BLaER1 treated with 17β-estradiol and CSF1 and Interleukin-3, amounts not matched to agents 10 nM and 100 nM (cell line): ENCODE results near the gene ERBB4.

Experiments
- H3K27ac ChIP-seq, 11 experiments: shearing (Covaris generic); formaldehyde crosslinking; 2 replicates each; pipeline ENCODE4 v1.8.1; 2022
- H3K27me3 ChIP-seq, 11 experiments: shearing (Covaris generic); formaldehyde crosslinking; 2 replicates each; pipeline ENCODE4 v1.8.1; 2022
- H3K36me3 ChIP-seq, 11 experiments: shearing (Covaris generic); formaldehyde crosslinking; 2 replicates each; pipeline ENCODE4 v1.8.1; 2022
- H3K4me1 ChIP-seq, 10 experiments: shearing (Covaris generic); formaldehyde crosslinking; 2 replicates each; pipeline ENCODE4 v1.8.1; 2022
- H3K4me2 ChIP-seq, 11 experiments: shearing (Covaris generic); formaldehyde crosslinking; 2 replicates each; pipeline ENCODE4 v1.8.1; 2022
- H3K4me3 ChIP-seq, 10 experiments: shearing (Covaris generic); formaldehyde crosslinking; 2 replicates each; pipeline ENCODE4 v1.8.1; 2022
- H3K9ac ChIP-seq, 11 experiments: shearing (Covaris generic); formaldehyde crosslinking; 2 replicates each; pipeline ENCODE4 v1.8.1; 2022
- H3K9me3 ChIP-seq, 11 experiments: shearing (Covaris generic); formaldehyde crosslinking; replicated peaks in 1 of 11; 2 replicates each; pipeline ENCODE4 v1.8.1; 2022
- H4K20me1 ChIP-seq, 11 experiments: shearing (Covaris generic); formaldehyde crosslinking; 2 replicates each; pipeline ENCODE4 v1.8.1; 2022
- Cebpa-rat ChIP-seq, 11 experiments: shearing (Covaris generic); IDR thresholded peaks; 2 replicates each; pipeline ENCODE4 v1.8.1; 2022

The ERBB4 gene

DNA sequence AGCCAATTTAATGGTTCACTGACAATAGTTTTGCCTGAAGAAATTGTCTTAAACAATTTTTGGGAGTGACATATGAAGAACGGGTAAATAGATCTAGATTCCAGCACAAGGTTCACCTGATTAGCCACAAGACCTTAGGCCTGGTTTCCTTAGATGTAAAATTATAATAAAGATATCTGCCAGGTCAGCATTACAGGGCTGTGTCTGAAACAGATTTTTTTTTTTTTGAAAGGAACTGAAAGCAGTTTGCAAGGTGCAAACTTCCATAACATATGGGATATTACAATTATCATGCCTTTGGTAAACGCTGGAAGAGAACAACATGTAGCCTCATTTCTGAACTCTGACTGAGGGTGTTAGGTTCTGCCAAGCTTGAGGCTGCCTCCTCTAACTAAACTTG, 599.4 kb downstream of the ERBB4 start:
- H3K9me3 ChIP-seq = peaks cover 0 to 16% (median 0%) of the 10 kb centered on the region in 11 experiments; a peak in 5 of 22 replicates
- no peak overlapping the region for H3K4me2 ChIP-seq
- no peak overlapping the region for H3K9ac ChIP-seq
- H3K27me3 ChIP-seq = no peaks in the 10 kb centered on the region
- no peaks in the 10 kb centered on the region for H3K36me3 ChIP-seq
- no peak overlapping the region for H3K27ac ChIP-seq
- H3K4me3 ChIP-seq = no peak overlapping the region
- H4K20me1 ChIP-seq = no peaks in the 10 kb centered on the region
- TF ChIP-seq Cebpa-rat (IDR thresholded peaks at IDR 0.05) = no peak
- no peaks in the 10 kb centered on the region for H3K4me1 ChIP-seq

DNA sequence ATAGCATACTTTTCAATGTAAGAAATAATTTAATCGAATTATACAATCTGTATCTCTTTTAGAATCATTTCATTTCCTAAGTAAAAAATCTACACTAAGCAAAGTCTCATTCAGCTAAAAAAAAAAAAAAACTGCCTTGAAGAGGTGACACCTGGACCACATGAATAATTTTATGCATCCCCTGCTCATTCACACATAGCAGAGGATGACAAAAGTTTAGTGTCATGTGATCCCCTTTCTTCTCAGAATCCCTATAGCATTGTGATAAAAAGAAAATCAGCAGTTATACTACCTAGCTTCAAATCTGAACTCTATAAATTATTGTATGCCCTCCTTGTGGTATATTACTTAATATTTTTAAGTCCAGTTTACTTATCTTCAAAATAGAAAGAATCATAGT, 603.8 kb downstream of the ERBB4 start:
- Histone ChIP-seq H3K4me2 (no peak overlapping the region), H3K9me3 (peaks cover 0 to 16% (median 0%) of the 10 kb centered on the region in 11 experiments; a peak in 5 of 22 replicates), H3K27ac (no peak overlapping the region), H3K36me3 (no peaks in the 10 kb centered on the region), H3K9ac (no peak overlapping the region), H3K4me1 (peaks cover 4 to 16% (median 11%) of the 10 kb centered on the region in 10 experiments; a peak in 16 of 20 replicates), H3K4me3 (no peak overlapping the region), H4K20me1 (no peaks in the 10 kb centered on the region), H3K27me3 (no peaks in the 10 kb centered on the region)
- no peak for TF ChIP-seq Cebpa-rat (IDR thresholded peaks at IDR 0.05)

DNA sequence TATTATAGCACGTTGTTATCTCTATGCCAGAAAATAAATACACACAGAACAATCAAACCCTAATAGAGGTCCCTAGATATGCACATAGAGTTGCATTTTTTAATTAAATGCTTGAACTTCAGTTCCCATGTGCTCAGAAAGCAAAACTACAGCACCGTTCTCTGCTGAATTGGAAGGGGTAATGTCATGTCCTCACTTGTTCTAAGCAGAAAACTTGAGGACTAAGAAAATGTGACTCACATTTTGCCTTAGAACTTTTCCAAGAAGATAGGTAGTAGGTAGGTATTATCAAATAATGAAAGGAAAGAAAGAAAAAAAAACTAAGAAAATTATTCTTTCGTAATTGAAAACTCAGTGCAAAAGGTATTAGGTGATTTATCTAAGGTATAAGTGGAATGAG, 607.3 kb downstream of the ERBB4 start:
- Histone ChIP-seq H3K36me3 (no peaks in the 10 kb centered on the region), H3K9me3 (no peaks in the 10 kb centered on the region), H3K4me2 (peak overlapping the region in 2 of 11 experiments; percentile 45 to 73; a peak in 3 of 22 replicates), H3K9ac (no peak overlapping the region), H3K27ac (peak overlapping the region in 2 of 11 experiments; percentile 20 to 73; a peak in 3 of 22 replicates), H3K4me1 (peaks cover 4 to 18% (median 11%) of the 10 kb centered on the region in 10 experiments; a peak in 17 of 20 replicates), H4K20me1 (no peaks in the 10 kb centered on the region), H3K27me3 (no peaks in the 10 kb centered on the region), H3K4me3 (no peak overlapping the region)
- TF ChIP-seq Cebpa-rat (IDR thresholded peaks at IDR 0.05) = no peak

- H3K4me3 ChIP-seq = no peak overlapping the region
- H3K27ac ChIP-seq = peak overlapping the region in 3 of 11 experiments; percentile 9 to 73 (median 20); a peak in 5 of 22 replicates
- H3K9me3 ChIP-seq = no peaks in the 10 kb centered on the region
- H3K4me2 ChIP-seq = peak overlapping the region in 8 of 11 experiments; percentile 45 to 73 (median 64); a peak in 16 of 22 replicates
- peaks cover 4 to 18% (median 12%) of the 10 kb centered on the region in 10 experiments; a peak in 17 of 20 replicates for H3K4me1 ChIP-seq
- H3K9ac ChIP-seq = peak overlapping the region in 1 of 11 experiments; percentile 26; a peak in 1 of 22 replicates
- H3K27me3 ChIP-seq = no peaks in the 10 kb centered on the region
- no peaks in the 10 kb centered on the region for H3K36me3 ChIP-seq
- H4K20me1 ChIP-seq = no peaks in the 10 kb centered on the region
- TF ChIP-seq Cebpa-rat (IDR thresholded peaks at IDR 0.05) = peak in 1 of 11 experiments; percentile 37; a peak in 1 of 22 replicates
Observed at GRCh38 chr2:211930331-211930730, 608.3 kb downstream of the ERBB4 start.

- no peak overlapping the region for H3K27ac ChIP-seq
- no peaks in the 10 kb centered on the region for H3K9me3 ChIP-seq
- peaks cover 4 to 18% (median 12%) of the 10 kb centered on the region in 10 experiments; a peak in 17 of 20 replicates for H3K4me1 ChIP-seq
- no peak overlapping the region for H3K4me3 ChIP-seq
- TF ChIP-seq Cebpa-rat (IDR thresholded peaks at IDR 0.05) = no peak
- no peaks in the 10 kb centered on the region for H3K27me3 ChIP-seq
- H3K9ac ChIP-seq = no peak overlapping the region
- H3K4me2 ChIP-seq = peak overlapping the region in 1 of 11 experiments; percentile 5; a peak in 1 of 22 replicates
- no peaks in the 10 kb centered on the region for H3K36me3 ChIP-seq
- no peaks in the 10 kb centered on the region for H4K20me1 ChIP-seq
Observed at GRCh38 chr2:211928201-211928600, 610.4 kb downstream of the ERBB4 start.

DNA sequence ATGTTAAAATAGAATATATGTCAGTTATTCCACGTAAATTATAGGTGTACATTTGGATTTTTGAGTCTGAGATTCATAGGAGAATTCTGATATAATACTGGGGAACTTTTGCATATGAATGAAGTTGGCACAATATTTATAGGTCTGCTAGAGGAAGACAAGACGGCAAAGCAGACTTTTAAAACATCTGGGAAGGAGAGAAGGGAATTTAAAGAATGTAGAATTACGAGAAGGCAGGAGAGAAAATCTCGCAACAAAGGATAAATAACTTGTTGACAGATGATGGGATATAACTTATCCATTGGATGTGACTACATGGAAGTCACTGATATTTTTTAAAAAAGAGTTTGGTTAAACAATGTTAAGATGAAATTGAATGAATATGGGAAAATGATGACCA, 615.6 kb downstream of the ERBB4 start:
- H3K27me3 ChIP-seq = no peaks in the 10 kb centered on the region
- no peak overlapping the region for H3K9ac ChIP-seq
- H3K36me3 ChIP-seq = no peaks in the 10 kb centered on the region
- H3K4me1 ChIP-seq = peaks cover 0 to 8% (median 0%) of the 10 kb centered on the region in 10 experiments; a peak in 2 of 20 replicates
- no peak overlapping the region for H3K4me3 ChIP-seq
- H3K27ac ChIP-seq = no peak overlapping the region
- no peaks in the 10 kb centered on the region for H3K9me3 ChIP-seq
- H3K4me2 ChIP-seq = no peak overlapping the region
- no peaks in the 10 kb centered on the region for H4K20me1 ChIP-seq
- TF ChIP-seq Cebpa-rat (IDR thresholded peaks at IDR 0.05) = no peak

- no peak overlapping the region for H3K4me2 ChIP-seq
- no peaks in the 10 kb centered on the region for H4K20me1 ChIP-seq
- no peak overlapping the region for H3K27ac ChIP-seq
- TF ChIP-seq Cebpa-rat (IDR thresholded peaks at IDR 0.05) = no peak
- H3K9ac ChIP-seq = no peak overlapping the region
- H3K4me3 ChIP-seq = no peak overlapping the region
- no peaks in the 10 kb centered on the region for H3K9me3 ChIP-seq
- H3K36me3 ChIP-seq = no peaks in the 10 kb centered on the region
- no peaks in the 10 kb centered on the region for H3K4me1 ChIP-seq
- no peaks in the 10 kb centered on the region for H3K27me3 ChIP-seq
Observed at GRCh38 chr2:211903961-211904360, 634.6 kb downstream of the ERBB4 start.

GRCh38 chr2:211901226-211901846, 637.3 kb downstream of the ERBB4 start:
- no peak for TF ChIP-seq Cebpa-rat (IDR thresholded peaks at IDR 0.05)
- no peaks in the 10 kb centered on the region for H4K20me1 ChIP-seq

GRCh38 chr2:211900518-211900917, 638.1 kb downstream of the ERBB4 start:
- Histone ChIP-seq H3K9me3 (no peaks in the 10 kb centered on the region), H3K27ac (no peak overlapping the region), H3K4me3 (no peak overlapping the region), H3K4me2 (no peak overlapping the region), H3K9ac (no peak overlapping the region), H3K4me1 (no peaks in the 10 kb centered on the region), H3K27me3 (no peaks in the 10 kb centered on the region), H3K36me3 (no peaks in the 10 kb centered on the region), H4K20me1 (no peaks in the 10 kb centered on the region)
- no peak for TF ChIP-seq Cebpa-rat (IDR thresholded peaks at IDR 0.05)

More at GRCh38 chr2:211901226-211901846, 637.3 kb downstream of the ERBB4 start:
- Histone ChIP-seq H3K27me3 (no peaks in the 10 kb centered on the region), H3K36me3 (no peaks in the 10 kb centered on the region), H3K9ac (no peak overlapping the region), H3K9me3 (no peaks in the 10 kb centered on the region), H3K4me1 (no peaks in the 10 kb centered on the region), H3K4me3 (no peak overlapping the region), H3K27ac (no peak overlapping the region), H3K4me2 (no peak overlapping the region)

DNA sequence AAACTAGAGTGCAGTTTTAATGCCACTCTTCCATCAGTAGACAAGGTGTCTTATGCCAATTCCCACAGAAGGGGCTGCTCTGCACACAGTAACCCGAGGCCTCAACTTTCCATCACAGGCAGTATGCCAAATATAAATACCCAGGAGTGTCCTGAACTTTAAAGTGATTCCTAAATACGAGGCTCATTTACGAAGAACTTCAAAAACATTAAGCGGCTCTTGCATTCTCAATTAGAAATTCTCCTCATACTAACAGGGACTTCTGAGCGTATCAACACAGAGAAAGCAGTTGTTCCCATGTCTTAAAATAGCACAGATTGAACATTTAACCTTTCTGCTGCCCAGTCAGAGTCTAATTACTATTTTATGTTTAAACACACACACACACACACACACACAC, 638.6 kb downstream of the ERBB4 start:
- H3K36me3 ChIP-seq = no peaks in the 10 kb centered on the region
- no peak for TF ChIP-seq Cebpa-rat (IDR thresholded peaks at IDR 0.05)
- no peak overlapping the region for H3K4me3 ChIP-seq
- no peaks in the 10 kb centered on the region for H3K4me1 ChIP-seq
- no peaks in the 10 kb centered on the region for H3K27me3 ChIP-seq
- H3K9me3 ChIP-seq = no peaks in the 10 kb centered on the region
- H3K27ac ChIP-seq = no peak overlapping the region
- no peaks in the 10 kb centered on the region for H4K20me1 ChIP-seq
- H3K4me2 ChIP-seq = no peak overlapping the region
- no peak overlapping the region for H3K9ac ChIP-seq
